Measurements from ENCODE around the gene MTMR2.
"Not testable (repeated sequence)": the region's sequence is repeated elsewhere in the genome, so short reads cannot be mapped to it uniquely, and the experiment has no call there.

The MTMR2 gene

GRCh38 chr11:95835351-95835750 is 88.6 kb downstream of the MTMR2 start:
- DNase-seq (ENCODE audit: low read depth, low spot score): no peak
- H3K4me3 ChIP-seq (ENCODE audit: low read length): no peak overlapping the region

- DNase-seq (ENCODE audit: low read depth, low spot score): no peak
- no peak overlapping the region for H3K4me3 ChIP-seq (ENCODE audit: low read length)
Observed at GRCh38 chr11:95833378-95833777, 90.5 kb downstream of the MTMR2 start.

GRCh38 chr11:95832763-95833162 is 91.1 kb downstream of the MTMR2 start:
- no peak overlapping the region for H3K4me3 ChIP-seq (ENCODE audit: low read length)
- DNase-seq (ENCODE audit: low read depth, low spot score): no peak

- no peak for DNase-seq (ENCODE audit: low read depth, low spot score)
- no peak overlapping the region for H3K4me3 ChIP-seq (ENCODE audit: low read length)
Observed at GRCh38 chr11:95831198-95831883, 92.6 kb downstream of the MTMR2 start.

GRCh38 chr11:95829580-95830259 is 94.2 kb downstream of the MTMR2 start:
- H3K4me3 ChIP-seq (ENCODE audit: low read length): no peak overlapping the region
- DNase-seq (ENCODE audit: low read depth, low spot score): no peak

GRCh38 chr11:95827696-95828095 is 96.2 kb downstream of the MTMR2 start:
- no peak overlapping the region for H3K4me3 ChIP-seq (ENCODE audit: low read length)
- DNase-seq (ENCODE audit: low read depth, low spot score): no peak

GRCh38 chr11:95821640-95822039 is 102.3 kb downstream of the MTMR2 start:
- no peak for DNase-seq (ENCODE audit: low read depth, low spot score)
- H3K4me3 ChIP-seq (ENCODE audit: low read length): no peak overlapping the region

GRCh38 chr11:95816037-95816436 is 107.9 kb downstream of the MTMR2 start:
- H3K4me3 ChIP-seq (ENCODE audit: low read length): no peak overlapping the region
- DNase-seq (ENCODE audit: low read depth, low spot score): no peak

GRCh38 chr11:95811052-95811451 is 112.9 kb downstream of the MTMR2 start:
- DNase-seq (ENCODE audit: low read depth, low spot score); H3K4me3 ChIP-seq (ENCODE audit: low read length): not testable (repeated sequence)

GRCh38 chr11:95806464-95806863 is 117.4 kb downstream of the MTMR2 start:
- H3K4me3 ChIP-seq (ENCODE audit: low read length); DNase-seq (ENCODE audit: low read depth, low spot score): not testable (repeated sequence)

- no peak overlapping the region for H3K4me3 ChIP-seq (ENCODE audit: low read length)
- no peak for DNase-seq (ENCODE audit: low read depth, low spot score)
Observed at GRCh38 chr11:95805869-95806268, 118.0 kb downstream of the MTMR2 start.

GRCh38 chr11:95803973-95804372 is 119.9 kb downstream of the MTMR2 start:
- no peak for DNase-seq (ENCODE audit: low read depth, low spot score)
- no peak overlapping the region for H3K4me3 ChIP-seq (ENCODE audit: low read length)

GRCh38 chr11:95802806-95803205 is 121.1 kb downstream of the MTMR2 start:
- no peak overlapping the region for H3K4me3 ChIP-seq (ENCODE audit: low read length)
- DNase-seq (ENCODE audit: low read depth, low spot score): no peak

- no peak for DNase-seq (ENCODE audit: low read depth, low spot score)
- H3K4me3 ChIP-seq (ENCODE audit: low read length): no peak overlapping the region
Observed at GRCh38 chr11:95800438-95800837, 123.5 kb downstream of the MTMR2 start.

- no peak for DNase-seq (ENCODE audit: low read depth, low spot score)
- H3K4me3 ChIP-seq (ENCODE audit: low read length): no peak overlapping the region
Observed at GRCh38 chr11:95799546-95799945, 124.4 kb downstream of the MTMR2 start.

- DNase-seq (ENCODE audit: low read depth, low spot score): no peak
- H3K4me3 ChIP-seq (ENCODE audit: low read length): no peak overlapping the region
Observed at GRCh38 chr11:95796501-95796900, 127.4 kb downstream of the MTMR2 start.

- no peak overlapping the region for H3K4me3 ChIP-seq (ENCODE audit: low read length)
- DNase-seq (ENCODE audit: low read depth, low spot score): no peak
Observed at GRCh38 chr11:95795627-95796295, 128.1 kb downstream of the MTMR2 start.

GRCh38 chr11:95794086-95794485 is 129.8 kb downstream of the MTMR2 start:
- H3K4me3 ChIP-seq (ENCODE audit: low read length): no peak overlapping the region
- DNase-seq (ENCODE audit: low read depth, low spot score): no peak

GRCh38 chr11:95793116-95793515 is 130.8 kb downstream of the MTMR2 start:
- no peak for DNase-seq (ENCODE audit: low read depth, low spot score)
- H3K4me3 ChIP-seq (ENCODE audit: low read length): no peak overlapping the region

GRCh38 chr11:95792700-95793099 is 131.2 kb downstream of the MTMR2 start:
- H3K4me3 ChIP-seq (ENCODE audit: low read length): no peak overlapping the region
- no peak for DNase-seq (ENCODE audit: low read depth, low spot score)

All from Jurkat, Clone E6-1 (cell line).